GM23338 (cell line): ENCODE data around the gene VEGFC.

Experiments used
- CREB1 ChIP-seq: fragments of 250-450 bp; sonication (Bioruptor Pico); IDR thresholded peaks from 2 replicates; pipeline ENCODE4 v1.5.0; 2020; ENCODE audit warnings: low read depth, mild to moderate bottlenecking, moderate library complexity
- EZH2 ChIP-seq: fragments of 200-600 bp; sonication (generic); IDR thresholded peaks from one replicate; pipeline ENCODE4 v1.8.0; 2017; ENCODE audit warnings: antibody characterized with exemption, mild to moderate bottlenecking, low read depth; ENCODE audit not compliant: unreplicated experiment
- EZH2phosphoT487 ChIP-seq: fragments of 200-600 bp; sonication (generic); IDR thresholded peaks from one replicate; pipeline ENCODE4 v1.8.1; 2018; ENCODE audit warnings: antibody characterized with exemption; ENCODE audit not compliant: unreplicated experiment
- JUNB ChIP-seq: IDR thresholded peaks from one replicate; pipeline ENCODE4 v1.6.1; 2016; ENCODE audit warnings: antibody characterized with exemption; ENCODE audit not compliant: unreplicated experiment
- NANOG ChIP-seq: IDR thresholded peaks from 2 replicates; pipeline ENCODE4 v1.6.1; 2016; ENCODE audit warnings: antibody characterized with exemption, borderline replicate concordance
- POLR2AphosphoS5 ChIP-seq: IDR thresholded peaks from 2 replicates; pipeline ENCODE4 v1.6.1; 2016; ENCODE audit warnings: antibody characterized with exemption, low read depth
- ZNF114 ChIP-seq: fragments of 250-450 bp; sonication (Bioruptor Pico); IDR thresholded peaks from 2 replicates; pipeline ENCODE4 v1.5.0; 2020; ENCODE audit warnings: mild to moderate bottlenecking, moderate library complexity
- TF ChIP-seq, protein P1 (sequence below), 2 experiments: fragments of 200-600 bp in 1 of 2; sonication (generic) in 1 of 2; conservative IDR thresholded peaks; 2 replicates each; pipeline versions ENCODE4 v1.5.1 to v1.6.1; 2016 to 2017; ENCODE audit warnings: antibody characterized with exemption in 2 of 2, low read depth in 2 of 2, mild to moderate bottlenecking in 2 of 2, moderate library complexity in 1 of 2
- TF ChIP-seq, protein P2 (sequence below): IDR thresholded peaks from one replicate; pipeline ENCODE4 v1.6.1; 2018; ENCODE audit warnings: antibody characterized with exemption; ENCODE audit not compliant: unreplicated experiment

DNA sequence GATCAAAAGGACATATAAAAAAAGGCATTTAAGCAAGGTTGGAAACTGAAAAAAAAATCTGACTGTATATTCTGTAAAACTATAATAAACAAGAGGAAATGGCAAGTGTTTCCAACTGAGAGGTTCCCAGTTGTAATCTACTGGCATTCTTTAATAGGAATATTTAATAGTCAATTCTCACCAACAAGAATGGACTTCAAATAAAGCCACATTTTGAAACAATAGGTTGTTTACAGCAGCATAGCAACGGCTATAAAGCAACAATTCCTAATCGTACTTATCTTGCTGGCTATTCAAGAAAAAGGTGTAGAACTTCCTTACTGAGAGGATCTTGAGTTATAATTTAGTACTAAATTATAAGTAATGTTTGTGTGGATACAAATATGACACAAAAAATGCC is 75.5 kb downstream of the VEGFC start:
- TF ChIP-seq EZH2: no peak
- TF ChIP-seq, protein P1, sequence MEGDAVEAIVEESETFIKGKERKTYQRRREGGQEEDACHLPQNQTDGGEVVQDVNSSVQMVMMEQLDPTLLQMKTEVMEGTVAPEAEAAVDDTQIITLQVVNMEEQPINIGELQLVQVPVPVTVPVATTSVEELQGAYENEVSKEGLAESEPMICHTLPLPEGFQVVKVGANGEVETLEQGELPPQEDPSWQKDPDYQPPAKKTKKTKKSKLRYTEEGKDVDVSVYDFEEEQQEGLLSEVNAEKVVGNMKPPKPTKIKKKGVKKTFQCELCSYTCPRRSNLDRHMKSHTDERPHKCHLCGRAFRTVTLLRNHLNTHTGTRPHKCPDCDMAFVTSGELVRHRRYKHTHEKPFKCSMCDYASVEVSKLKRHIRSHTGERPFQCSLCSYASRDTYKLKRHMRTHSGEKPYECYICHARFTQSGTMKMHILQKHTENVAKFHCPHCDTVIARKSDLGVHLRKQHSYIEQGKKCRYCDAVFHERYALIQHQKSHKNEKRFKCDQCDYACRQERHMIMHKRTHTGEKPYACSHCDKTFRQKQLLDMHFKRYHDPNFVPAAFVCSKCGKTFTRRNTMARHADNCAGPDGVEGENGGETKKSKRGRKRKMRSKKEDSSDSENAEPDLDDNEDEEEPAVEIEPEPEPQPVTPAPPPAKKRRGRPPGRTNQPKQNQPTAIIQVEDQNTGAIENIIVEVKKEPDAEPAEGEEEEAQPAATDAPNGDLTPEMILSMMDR (conservative IDR thresholded peaks at IDR 0.05; ENCODE audit: low read depth in 2 of 2): no peak
- no peak for TF ChIP-seq JUNB
- TF ChIP-seq, protein P2, sequence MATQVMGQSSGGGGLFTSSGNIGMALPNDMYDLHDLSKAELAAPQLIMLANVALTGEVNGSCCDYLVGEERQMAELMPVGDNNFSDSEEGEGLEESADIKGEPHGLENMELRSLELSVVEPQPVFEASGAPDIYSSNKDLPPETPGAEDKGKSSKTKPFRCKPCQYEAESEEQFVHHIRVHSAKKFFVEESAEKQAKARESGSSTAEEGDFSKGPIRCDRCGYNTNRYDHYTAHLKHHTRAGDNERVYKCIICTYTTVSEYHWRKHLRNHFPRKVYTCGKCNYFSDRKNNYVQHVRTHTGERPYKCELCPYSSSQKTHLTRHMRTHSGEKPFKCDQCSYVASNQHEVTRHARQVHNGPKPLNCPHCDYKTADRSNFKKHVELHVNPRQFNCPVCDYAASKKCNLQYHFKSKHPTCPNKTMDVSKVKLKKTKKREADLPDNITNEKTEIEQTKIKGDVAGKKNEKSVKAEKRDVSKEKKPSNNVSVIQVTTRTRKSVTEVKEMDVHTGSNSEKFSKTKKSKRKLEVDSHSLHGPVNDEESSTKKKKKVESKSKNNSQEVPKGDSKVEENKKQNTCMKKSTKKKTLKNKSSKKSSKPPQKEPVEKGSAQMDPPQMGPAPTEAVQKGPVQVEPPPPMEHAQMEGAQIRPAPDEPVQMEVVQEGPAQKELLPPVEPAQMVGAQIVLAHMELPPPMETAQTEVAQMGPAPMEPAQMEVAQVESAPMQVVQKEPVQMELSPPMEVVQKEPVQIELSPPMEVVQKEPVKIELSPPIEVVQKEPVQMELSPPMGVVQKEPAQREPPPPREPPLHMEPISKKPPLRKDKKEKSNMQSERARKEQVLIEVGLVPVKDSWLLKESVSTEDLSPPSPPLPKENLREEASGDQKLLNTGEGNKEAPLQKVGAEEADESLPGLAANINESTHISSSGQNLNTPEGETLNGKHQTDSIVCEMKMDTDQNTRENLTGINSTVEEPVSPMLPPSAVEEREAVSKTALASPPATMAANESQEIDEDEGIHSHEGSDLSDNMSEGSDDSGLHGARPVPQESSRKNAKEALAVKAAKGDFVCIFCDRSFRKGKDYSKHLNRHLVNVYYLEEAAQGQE: no peak
- no peak for TF ChIP-seq POLR2AphosphoS5
- TF ChIP-seq EZH2phosphoT487: no peak
- TF ChIP-seq CREB1 (CRISPR knock-in tag): no peak
- no peak for TF ChIP-seq ZNF114 (CRISPR knock-in tag)
- no peak for TF ChIP-seq NANOG
